ENCODE measurements around the gene FNDC3B. TPM values are rescaled to one million over a fixed set of nuclear protein-coding genes. Genes with fewer than 3 reads are reported as not detected.

FNDC3B gene
- total RNA-seq, 4 donors from 2014 or later: 59.8 to 72.6 (median 65.6) TPM

- H3K4me1 ChIP-seq: peaks cover 24 to 37% (median 26%) of the 10 kb centered on the region in 4 donors
- no peak for DNase-seq (ENCODE audit: extremely low spot score)
- peaks cover 0 to 43% (median 30%) of the 10 kb centered on the region in 4 donors for H3K36me3 ChIP-seq
- WGBS: 78% methylated on average over 10 of the region's 10 CpGs
- no peak for TF ChIP-seq POLR2AphosphoS5 (IDR thresholded peaks at IDR 0.05)
- no peak for TF ChIP-seq POLR2A (IDR thresholded peaks at IDR 0.05; ENCODE audit: low read depth)
- no peak for TF ChIP-seq EP300 (IDR thresholded peaks at IDR 0.05)
- no peak for TF ChIP-seq CTCF (IDR thresholded peaks at IDR 0.05)
- no peak overlapping the region for H3K4me3 ChIP-seq
- intact Hi-C loops (cut with DNase I): no loop called here
- no peaks in the 10 kb centered on the region for H3K27me3 ChIP-seq
- H3K9me3 ChIP-seq: no peaks in the 10 kb centered on the region
- H3K27ac ChIP-seq (replicated peaks in 1 of 4): peak overlapping the region in 2 of 4 donors; percentile 15 to 22
Measured at GRCh38 chr3:172323894-172324610, 284.7 kb downstream of the FNDC3B start.

- intact Hi-C loops (cut with DNase I): no loop called here
- no peak for DNase-seq (ENCODE audit: extremely low spot score)
- 96% methylated on average over 6 of the region's 7 CpGs for WGBS
- no peaks in the 10 kb centered on the region for H3K9me3 ChIP-seq
- no peaks in the 10 kb centered on the region for H3K27me3 ChIP-seq
- H3K36me3 ChIP-seq: peaks cover 0 to 49% (median 36%) of the 10 kb centered on the region in 4 donors
- TF ChIP-seq EP300 (IDR thresholded peaks at IDR 0.05): no peak
- no peak for TF ChIP-seq POLR2A (IDR thresholded peaks at IDR 0.05; ENCODE audit: low read depth)
- TF ChIP-seq POLR2AphosphoS5 (IDR thresholded peaks at IDR 0.05): no peak
- TF ChIP-seq CTCF (IDR thresholded peaks at IDR 0.05): no peak
- H3K27ac ChIP-seq (replicated peaks in 1 of 4): peak overlapping the region in 1 of 4 donors; percentile 15
- H3K4me3 ChIP-seq: no peak overlapping the region
- H3K4me1 ChIP-seq: peaks cover 17 to 32% (median 19%) of the 10 kb centered on the region in 4 donors
Measured at GRCh38 chr3:172324611-172325203, 285.3 kb downstream of the FNDC3B start.

GRCh38 chr3:172325461-172325860 lies 286.1 kb downstream of the FNDC3B start:
- WGBS: 88% methylated on average over 8 of the region's 8 CpGs
- peaks cover 6 to 57% (median 41%) of the 10 kb centered on the region in 4 donors for H3K36me3 ChIP-seq

GRCh38 chr3:172326993-172327392 lies 287.6 kb downstream of the FNDC3B start:
- Histone ChIP-seq H3K4me1 (peaks cover 0 to 9% (median 2%) of the 10 kb centered on the region in 4 donors), H3K4me3 (no peak overlapping the region), H3K9me3 (no peaks in the 10 kb centered on the region), H3K36me3 (peaks cover 6 to 72% (median 56%) of the 10 kb centered on the region in 4 donors), H3K27me3 (no peaks in the 10 kb centered on the region), H3K27ac (replicated peaks in 1 of 4) (no peak overlapping the region)
- no peak for TF ChIP-seq EP300 (IDR thresholded peaks at IDR 0.05)
- no peak for TF ChIP-seq CTCF (IDR thresholded peaks at IDR 0.05)
- no peak for TF ChIP-seq POLR2A (IDR thresholded peaks at IDR 0.05; ENCODE audit: low read depth)
- no peak for TF ChIP-seq POLR2AphosphoS5 (IDR thresholded peaks at IDR 0.05)
- intact Hi-C loops (cut with DNase I): no loop called here
- WGBS: 97% methylated on average over 3 of the region's 3 CpGs
- DNase-seq (ENCODE audit: extremely low spot score): no peak

More at GRCh38 chr3:172325461-172325860, 286.1 kb downstream of the FNDC3B start:
- Histone ChIP-seq H3K9me3 (no peaks in the 10 kb centered on the region), H3K4me1 (peaks cover 10 to 24% (median 12%) of the 10 kb centered on the region in 4 donors), H3K27ac (replicated peaks in 1 of 4) (no peak overlapping the region), H3K4me3 (no peak overlapping the region), H3K27me3 (no peaks in the 10 kb centered on the region)
- TF ChIP-seq EP300 (IDR thresholded peaks at IDR 0.05) (no peak), CTCF (IDR thresholded peaks at IDR 0.05) (no peak), POLR2AphosphoS5 (IDR thresholded peaks at IDR 0.05) (no peak), POLR2A (IDR thresholded peaks at IDR 0.05; ENCODE audit: low read depth) (no peak)
- DNase-seq (ENCODE audit: extremely low spot score): no peak
- intact Hi-C loops (cut with DNase I): no loop called here

All from esophagus muscularis mucosa (tissue), 4 donors.